Chondrocyte (in vitro differentiated cells): ENCODE results near the gene FAM53B. TPM values are rescaled to one million over a fixed set of nuclear protein-coding genes. Genes with fewer than 3 reads are reported as not detected.

Experiments used
- DNase-seq: peaks from one replicate; pipeline ENCODE4 v3.0.0; 2021; ENCODE audit warnings: mixed read lengths, low spot score
- H3K27ac Mint-ChIP-seq: one replicate; pipeline ENCODE4 v1.8.0; 2021; ENCODE audit warnings: mild to moderate bottlenecking, moderate library complexity, mixed read lengths; ENCODE audit not compliant: unreplicated experiment
- H3K27me3 Mint-ChIP-seq: 2 replicates; pipeline ENCODE4 v1.8.0; 2021; ENCODE audit warnings: low read depth, mixed read lengths
- H3K36me3 Mint-ChIP-seq: 2 replicates; pipeline ENCODE4 v1.8.0; 2021; ENCODE audit warnings: low read depth, mixed read lengths
- H3K4me1 Mint-ChIP-seq: 2 replicates; pipeline ENCODE4 v1.8.0; 2021; ENCODE audit warnings: low read depth, mild to moderate bottlenecking, mixed read lengths
- H3K4me3 Mint-ChIP-seq: one replicate; pipeline ENCODE4 v1.8.0; 2021; ENCODE audit warnings: mild to moderate bottlenecking, moderate library complexity, mixed read lengths; ENCODE audit not compliant: unreplicated experiment
- H3K9me3 Mint-ChIP-seq: 2 replicates; pipeline ENCODE4 v1.8.0; 2021; ENCODE audit warnings: low read depth, mixed read lengths
- CTCF ChIP-seq: fragments of 200-600 bp; sonication (generic); IDR thresholded peaks from 2 replicates; pipeline ENCODE4 v1.5.0; 2021; ENCODE audit warnings: antibody characterized with exemption, mild to moderate bottlenecking, moderate library complexity
- total RNA-seq: library from RNA; stranded (reverse); gene quantifications from 3 replicates; pipeline ENCODE4 v1.2.1, GENCODE V29; 2021

Gene FAM53B
- total RNA-seq, 1 donor from 2014 or later: 16.1 TPM

GRCh38 chr10:124639646-124640045 is 104.5 kb downstream of the FAM53B start:
- H3K9me3 Mint-ChIP-seq: no peaks in the 10 kb centered on the region
- H3K27ac Mint-ChIP-seq: no peak overlapping the region
- no peak for TF ChIP-seq CTCF
- H3K4me3 Mint-ChIP-seq: no peak overlapping the region
- no peaks in the 10 kb centered on the region for H3K36me3 Mint-ChIP-seq
- no peaks in the 10 kb centered on the region for H3K27me3 Mint-ChIP-seq
- no peak for DNase-seq
- peaks cover 14% of the 10 kb centered on the region for H3K4me1 Mint-ChIP-seq

GRCh38 chr10:124639206-124639605 is 105.0 kb downstream of the FAM53B start:
- Mint-ChIP-seq H3K4me1 (peaks cover 14% of the 10 kb centered on the region), H3K36me3 (no peaks in the 10 kb centered on the region), H3K9me3 (no peaks in the 10 kb centered on the region)

GRCh38 chr10:124637746-124638145 is 106.4 kb downstream of the FAM53B start:
- Mint-ChIP-seq H3K27me3 (no peaks in the 10 kb centered on the region), H3K9me3 (peaks cover 3% of the 10 kb centered on the region), H3K4me1 (peaks cover 14% of the 10 kb centered on the region), H3K4me3 (no peak overlapping the region), H3K27ac (no peak overlapping the region), H3K36me3 (peaks cover 2% of the 10 kb centered on the region)
- no peak for DNase-seq
- TF ChIP-seq CTCF: no peak

More at GRCh38 chr10:124639206-124639605, 105.0 kb downstream of the FAM53B start:
- no peak overlapping the region for H3K27ac Mint-ChIP-seq
- DNase-seq: no peak
- TF ChIP-seq CTCF: no peak
- no peaks in the 10 kb centered on the region for H3K27me3 Mint-ChIP-seq
- no peak overlapping the region for H3K4me3 Mint-ChIP-seq

GRCh38 chr10:124637091-124637700 is 107.0 kb downstream of the FAM53B start:
- no peak for TF ChIP-seq CTCF
- H3K9me3 Mint-ChIP-seq: peaks cover 3% of the 10 kb centered on the region
- no peak overlapping the region for H3K27ac Mint-ChIP-seq
- H3K27me3 Mint-ChIP-seq: no peaks in the 10 kb centered on the region
- no peak for DNase-seq
- H3K4me3 Mint-ChIP-seq: no peak overlapping the region
- H3K4me1 Mint-ChIP-seq: peaks cover 14% of the 10 kb centered on the region
- H3K36me3 Mint-ChIP-seq: peaks cover 2% of the 10 kb centered on the region

- H3K4me1 Mint-ChIP-seq: peaks cover 11% of the 10 kb centered on the region
- peaks cover 3% of the 10 kb centered on the region for H3K9me3 Mint-ChIP-seq
- DNase-seq: no peak
- H3K27me3 Mint-ChIP-seq: no peaks in the 10 kb centered on the region
- no peak for TF ChIP-seq CTCF
- no peak overlapping the region for H3K4me3 Mint-ChIP-seq
- H3K36me3 Mint-ChIP-seq: peaks cover 2% of the 10 kb centered on the region
- H3K27ac Mint-ChIP-seq: no peak overlapping the region
Measured at GRCh38 chr10:124636271-124636995, 107.7 kb downstream of the FAM53B start.
